Measurements from ENCODE around the gene PTPRK.

Gene PTPRK

DNA sequence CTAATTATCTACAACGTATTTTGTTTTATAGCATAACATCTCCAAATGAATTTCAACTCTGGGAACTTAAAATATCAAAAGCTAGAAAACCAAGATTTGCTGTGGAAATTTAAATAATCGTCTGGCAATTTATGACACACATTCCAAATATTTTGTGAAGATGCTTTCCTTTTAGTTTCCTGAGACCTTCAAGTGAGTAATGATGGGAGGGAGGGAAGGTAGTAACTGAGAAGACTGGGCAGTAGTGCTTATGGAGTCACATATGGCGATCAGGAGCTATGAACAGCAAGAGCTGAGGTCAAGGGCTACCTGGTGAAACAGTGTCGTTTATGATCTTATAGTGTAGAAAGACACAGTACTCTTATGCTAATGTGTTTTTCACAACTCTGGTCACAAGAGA lies 441.4 kb downstream of the PTPRK start:
- Histone ChIP-seq H3K27me3 (ENCODE audit: insufficient read depth, low read length) (no peaks in the 10 kb centered on the region), H3K18ac (ENCODE audit: low read length) (no peak overlapping the region), H4K12ac (ENCODE audit: low read depth, low read length) (no peak overlapping the region), H3K9ac (ENCODE audit: low read length) (no peak overlapping the region), H3K36me3 (ENCODE audit: control insufficient read depth in 1 of 2, insufficient read depth in 2 of 2, low read length in 2 of 2) (no peaks in the 10 kb centered on the region), H3K4me2 (ENCODE audit: low read length) (no peak overlapping the region), H3K27ac (ENCODE audit: low read depth, low read length) (no peak overlapping the region), H3K4me1 (ENCODE audit: control insufficient read depth in 1 of 2, insufficient read depth in 2 of 2, low read length in 2 of 2) (no peaks in the 10 kb centered on the region), H2AFZ (ENCODE audit: insufficient read depth, low read length, poor library complexity) (no peak overlapping the region), H3K79me2 (ENCODE audit: control insufficient read depth, insufficient read depth, low read length, poor library complexity) (no peaks in the 10 kb centered on the region), H3K14ac (ENCODE audit: low read length) (no peak overlapping the region), H4K91ac (ENCODE audit: low read depth, low read length) (no peak overlapping the region), H3K4me3 (ENCODE audit: low read depth, low read length) (no peak overlapping the region), H2BK120ac (ENCODE audit: insufficient read depth, low read length, poor library complexity) (no peak overlapping the region), H2BK5ac (ENCODE audit: low read depth, low read length, poor library complexity) (no peak overlapping the region), H2AK5ac (ENCODE audit: low read length) (no peak overlapping the region), H4K8ac (ENCODE audit: low read depth, low read length) (no peak overlapping the region), H3K9me3 (ENCODE audit: insufficient read depth, low read depth, low read length) (no peaks in the 10 kb centered on the region), H3K23ac (ENCODE audit: low read length) (no peak overlapping the region), H2BK12ac (ENCODE audit: low read length) (no peak overlapping the region), H3K79me1 (ENCODE audit: low read length) (no peaks in the 10 kb centered on the region), H3K4ac (ENCODE audit: low read depth, low read length) (no peak overlapping the region)
- WGBS (ENCODE audit: extremely low coverage, insufficient coverage, insufficient read length): no CpG with 5 or more reads among the region's 4 CpGs
- DNase-seq: no peak

DNA sequence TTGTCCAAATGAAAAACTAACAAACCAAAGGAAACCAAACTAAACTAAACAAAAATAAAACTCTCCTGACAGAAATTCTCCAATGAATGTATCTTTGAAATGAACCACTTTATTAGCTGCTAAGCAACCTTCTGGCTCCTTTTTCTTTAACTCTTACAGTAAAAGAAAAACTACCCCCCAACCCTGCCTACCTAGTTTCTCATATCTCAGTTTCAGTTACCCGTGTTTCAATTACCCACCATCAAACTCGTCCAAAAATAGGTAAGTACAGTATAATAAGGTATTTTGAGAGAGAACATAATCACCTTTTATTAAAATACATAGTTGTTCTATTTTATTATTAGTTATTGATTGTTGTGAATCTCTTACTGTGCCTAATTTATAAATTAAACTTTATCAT lies 442.1 kb downstream of the PTPRK start:
- Histone ChIP-seq H3K9me3 (ENCODE audit: insufficient read depth, low read depth, low read length) (no peaks in the 10 kb centered on the region), H3K4ac (ENCODE audit: low read depth, low read length) (no peak overlapping the region), H3K36me3 (ENCODE audit: control insufficient read depth in 1 of 2, insufficient read depth in 2 of 2, low read length in 2 of 2) (no peaks in the 10 kb centered on the region), H3K27ac (ENCODE audit: low read depth, low read length) (no peak overlapping the region), H4K91ac (ENCODE audit: low read depth, low read length) (no peak overlapping the region), H3K4me2 (ENCODE audit: low read length) (no peak overlapping the region), H4K8ac (ENCODE audit: low read depth, low read length) (no peak overlapping the region), H3K27me3 (ENCODE audit: insufficient read depth, low read length) (no peaks in the 10 kb centered on the region), H2AK5ac (ENCODE audit: low read length) (no peak overlapping the region), H3K9ac (ENCODE audit: low read length) (no peak overlapping the region), H3K18ac (ENCODE audit: low read length) (no peak overlapping the region), H3K4me3 (ENCODE audit: low read depth, low read length) (no peak overlapping the region), H3K23ac (ENCODE audit: low read length) (no peak overlapping the region), H2AFZ (ENCODE audit: insufficient read depth, low read length, poor library complexity) (no peak overlapping the region), H2BK120ac (ENCODE audit: insufficient read depth, low read length, poor library complexity) (no peak overlapping the region), H2BK12ac (ENCODE audit: low read length) (no peak overlapping the region), H3K4me1 (ENCODE audit: control insufficient read depth in 1 of 2, insufficient read depth in 2 of 2, low read length in 2 of 2) (no peaks in the 10 kb centered on the region), H3K14ac (ENCODE audit: low read length) (no peak overlapping the region), H3K79me1 (ENCODE audit: low read length) (no peaks in the 10 kb centered on the region), H3K79me2 (ENCODE audit: control insufficient read depth, insufficient read depth, low read length, poor library complexity) (no peaks in the 10 kb centered on the region), H2BK5ac (ENCODE audit: low read depth, low read length, poor library complexity) (no peak overlapping the region), H4K12ac (ENCODE audit: low read depth, low read length) (no peak overlapping the region)
- DNase-seq: no peak
- no CpG with 5 or more reads among the region's 2 CpGs for WGBS (ENCODE audit: extremely low coverage, insufficient coverage, insufficient read length)

DNA sequence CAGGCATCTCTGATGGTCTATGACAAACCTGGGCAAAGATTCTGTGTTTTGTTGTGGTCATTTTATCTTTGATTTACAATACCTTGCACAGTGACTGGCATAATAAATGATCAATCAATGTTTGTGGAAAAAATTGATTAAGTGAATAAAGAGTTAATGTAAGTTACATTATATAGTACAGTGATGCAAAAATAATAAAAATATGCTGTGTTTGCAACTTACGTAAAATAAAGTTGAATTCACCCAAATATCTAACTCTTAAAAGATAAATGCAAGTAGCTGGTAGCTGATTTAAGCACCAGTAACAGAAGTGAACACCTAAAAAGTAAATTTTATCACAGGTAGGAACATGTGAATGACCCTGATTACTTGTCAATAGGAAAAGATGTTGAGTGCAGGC lies 443.6 kb downstream of the PTPRK start:
- Histone ChIP-seq H3K4me1 (ENCODE audit: control insufficient read depth in 1 of 2, insufficient read depth in 2 of 2, low read length in 2 of 2) (no peaks in the 10 kb centered on the region), H3K9ac (ENCODE audit: low read length) (no peak overlapping the region), H2AK5ac (ENCODE audit: low read length) (no peak overlapping the region), H3K27me3 (ENCODE audit: insufficient read depth, low read length) (no peaks in the 10 kb centered on the region), H3K23ac (ENCODE audit: low read length) (no peak overlapping the region), H3K79me1 (ENCODE audit: low read length) (no peaks in the 10 kb centered on the region), H3K4me3 (ENCODE audit: low read depth, low read length) (no peak overlapping the region), H2BK5ac (ENCODE audit: low read depth, low read length, poor library complexity) (no peak overlapping the region), H4K8ac (ENCODE audit: low read depth, low read length) (no peak overlapping the region), H4K91ac (ENCODE audit: low read depth, low read length) (no peak overlapping the region), H3K27ac (ENCODE audit: low read depth, low read length) (no peak overlapping the region), H3K14ac (ENCODE audit: low read length) (no peak overlapping the region), H2AFZ (ENCODE audit: insufficient read depth, low read length, poor library complexity) (no peak overlapping the region), H2BK12ac (ENCODE audit: low read length) (no peak overlapping the region), H4K12ac (ENCODE audit: low read depth, low read length) (no peak overlapping the region), H3K4me2 (ENCODE audit: low read length) (no peak overlapping the region), H2BK120ac (ENCODE audit: insufficient read depth, low read length, poor library complexity) (no peak overlapping the region), H3K36me3 (ENCODE audit: control insufficient read depth in 1 of 2, insufficient read depth in 2 of 2, low read length in 2 of 2) (no peaks in the 10 kb centered on the region), H3K79me2 (ENCODE audit: control insufficient read depth, insufficient read depth, low read length, poor library complexity) (no peaks in the 10 kb centered on the region), H3K18ac (ENCODE audit: low read length) (no peak overlapping the region), H3K9me3 (ENCODE audit: insufficient read depth, low read depth, low read length) (no peaks in the 10 kb centered on the region), H3K4ac (ENCODE audit: low read depth, low read length) (no peak overlapping the region)
- no CpG with 5 or more reads among the region's 1 CpG for WGBS (ENCODE audit: extremely low coverage, insufficient coverage, insufficient read length)
- no peak for DNase-seq

DNA sequence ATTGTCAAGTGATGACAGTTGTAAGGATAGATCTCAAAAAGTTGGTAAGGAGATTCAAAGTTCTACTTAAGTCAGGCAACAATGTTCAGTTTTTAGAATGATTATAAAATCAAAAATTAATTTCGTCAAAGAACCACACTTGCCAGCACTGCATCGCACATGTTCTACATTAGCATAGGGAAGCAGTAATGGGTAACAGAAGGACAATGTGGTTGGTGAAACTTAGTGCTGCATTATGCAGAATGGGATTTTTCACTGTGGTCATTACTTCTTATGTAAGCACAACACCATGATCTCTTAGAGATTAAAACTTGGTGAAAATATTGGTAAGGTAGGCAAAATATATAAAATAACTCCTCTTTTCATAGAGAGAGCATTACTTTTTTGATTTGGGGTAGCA lies 445.8 kb downstream of the PTPRK start:
- no peak overlapping the region for H2AFZ ChIP-seq (ENCODE audit: insufficient read depth, low read length, poor library complexity)
- no peak overlapping the region for H3K14ac ChIP-seq (ENCODE audit: low read length)
- DNase-seq: no peak
- H3K9me3 ChIP-seq (ENCODE audit: insufficient read depth, low read depth, low read length): no peaks in the 10 kb centered on the region
- H3K4me2 ChIP-seq (ENCODE audit: low read length): no peak overlapping the region
- H3K4me1 ChIP-seq (ENCODE audit: control insufficient read depth in 1 of 2, insufficient read depth in 2 of 2, low read length in 2 of 2): no peaks in the 10 kb centered on the region
- H2BK5ac ChIP-seq (ENCODE audit: low read depth, low read length, poor library complexity): no peak overlapping the region
- H3K79me1 ChIP-seq (ENCODE audit: low read length): no peaks in the 10 kb centered on the region
- H2AK5ac ChIP-seq (ENCODE audit: low read length): no peak overlapping the region
- no peak overlapping the region for H3K23ac ChIP-seq (ENCODE audit: low read length)
- H4K12ac ChIP-seq (ENCODE audit: low read depth, low read length): no peak overlapping the region
- H2BK120ac ChIP-seq (ENCODE audit: insufficient read depth, low read length, poor library complexity): no peak overlapping the region
- no peak overlapping the region for H3K9ac ChIP-seq (ENCODE audit: low read length)
- H4K91ac ChIP-seq (ENCODE audit: low read depth, low read length): no peak overlapping the region
- no peak overlapping the region for H3K4me3 ChIP-seq (ENCODE audit: low read depth, low read length)
- WGBS (ENCODE audit: extremely low coverage, insufficient coverage, insufficient read length): no CpG with 5 or more reads among the region's 2 CpGs
- no peaks in the 10 kb centered on the region for H3K27me3 ChIP-seq (ENCODE audit: insufficient read depth, low read length)
- no peak overlapping the region for H3K4ac ChIP-seq (ENCODE audit: low read depth, low read length)
- H3K27ac ChIP-seq (ENCODE audit: low read depth, low read length): no peak overlapping the region
- no peaks in the 10 kb centered on the region for H3K36me3 ChIP-seq (ENCODE audit: control insufficient read depth in 1 of 2, insufficient read depth in 2 of 2, low read length in 2 of 2)
- no peak overlapping the region for H4K8ac ChIP-seq (ENCODE audit: low read depth, low read length)
- no peak overlapping the region for H2BK12ac ChIP-seq (ENCODE audit: low read length)
- no peaks in the 10 kb centered on the region for H3K79me2 ChIP-seq (ENCODE audit: control insufficient read depth, insufficient read depth, low read length, poor library complexity)
- no peak overlapping the region for H3K18ac ChIP-seq (ENCODE audit: low read length)
